KMS-11 (cell line): Measurements from ENCODE around the gene DLL1.

ENCODE experiments used
- H2AFZ ChIP-seq: fragments of 200-600 bp; sonication (generic); 2 replicates; pipeline ENCODE4 v1.6.1; 2016; ENCODE audit warnings: antibody characterized with exemption, mixed run types, low read depth
- H3K27ac ChIP-seq: fragments of 200-600 bp; sonication (generic); 2 replicates; pipeline ENCODE4 v1.6.1; 2016; ENCODE audit warnings: mild to moderate bottlenecking, mixed run types
- H3K27me3 ChIP-seq: fragments of 200-600 bp; sonication (generic); 2 replicates; pipeline ENCODE4 v1.6.1; 2017; ENCODE audit warnings: mild to moderate bottlenecking, low read depth, mixed run types, moderate library complexity; ENCODE audit not compliant: insufficient read depth
- H3K36me3 ChIP-seq: fragments of 200-600 bp; sonication (generic); 2 replicates; pipeline ENCODE4 v1.6.1; 2017; ENCODE audit warnings: mild to moderate bottlenecking, mixed run types; ENCODE audit not compliant: insufficient read depth
- H3K4me1 ChIP-seq: fragments of 200-600 bp; sonication (generic); 2 replicates; pipeline ENCODE4 v1.6.1; 2016; ENCODE audit warnings: mild to moderate bottlenecking, low read depth, mixed run types; ENCODE audit not compliant: poor library complexity, severe bottlenecking
- H3K4me2 ChIP-seq: fragments of 200-600 bp; sonication (generic); 2 replicates; pipeline ENCODE4 v1.7.0; 2016; ENCODE audit warnings: mild to moderate bottlenecking, mixed run types
- H3K4me3 ChIP-seq: fragments of 200-600 bp; sonication (generic); IDR thresholded peaks from 2 replicates; pipeline ENCODE4 v1.6.1; 2017; ENCODE audit warnings: low read depth, low read length, mixed read lengths; ENCODE audit not compliant: insufficient read depth
- H3K79me2 ChIP-seq: fragments of 200-600 bp; sonication (generic); 2 replicates; pipeline ENCODE4 v1.6.1; 2016; ENCODE audit warnings: low read depth, mixed run types; ENCODE audit not compliant: insufficient read depth
- H3K9ac ChIP-seq: fragments of 200-600 bp; sonication (generic); 2 replicates; pipeline ENCODE4 v1.6.1; 2016; ENCODE audit warnings: mild to moderate bottlenecking, mixed run types
- H4K20me1 ChIP-seq: fragments of 200-600 bp; sonication (generic); 2 replicates; pipeline ENCODE4 v1.6.1; 2016; ENCODE audit warnings: mild to moderate bottlenecking, mixed run types; ENCODE audit not compliant: insufficient read depth
- TF ChIP-seq, protein P1 (sequence below): fragments of 200-600 bp; sonication (generic); conservative IDR thresholded peaks from 2 replicates; pipeline ENCODE4 v1.6.1; 2017; ENCODE audit warnings: low read depth, mild to moderate bottlenecking, antibody characterized with exemption, low read length, moderate library complexity, mixed read lengths

DLL1 gene

DNA sequence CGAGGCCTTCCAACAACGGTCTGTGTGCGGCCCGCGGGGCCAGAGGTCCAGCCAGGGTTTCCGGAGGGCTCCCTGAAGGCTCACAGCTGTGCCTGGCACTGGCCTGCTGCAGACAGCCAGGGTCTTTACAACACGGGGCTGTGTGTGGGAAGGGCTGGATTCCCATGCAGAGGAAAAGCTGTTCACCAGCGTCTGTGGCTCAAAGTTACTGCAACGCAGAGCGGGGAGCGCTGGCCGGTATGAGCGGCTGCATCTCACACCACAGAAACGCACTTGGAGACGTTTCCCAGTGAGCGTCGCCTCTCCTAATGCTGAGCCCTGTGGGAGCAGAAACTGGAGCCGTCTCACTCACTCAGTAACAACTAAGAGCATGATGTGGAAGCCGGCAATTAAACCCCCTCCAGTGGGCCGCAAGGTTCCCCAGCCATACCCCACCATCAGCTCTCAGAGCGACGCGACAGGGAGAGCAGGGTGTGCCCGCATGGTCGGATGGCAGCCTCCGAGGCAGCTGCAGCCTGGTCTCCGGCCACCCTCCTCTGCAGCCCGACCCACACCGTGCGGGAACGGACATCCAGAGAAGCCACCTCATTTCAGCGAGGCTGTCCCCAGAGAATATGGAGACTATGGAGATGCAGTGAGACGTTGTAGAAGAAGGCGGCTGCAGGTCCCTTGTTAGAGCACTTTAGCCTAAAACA lies 42.6 kb downstream of the DLL1 start:
- H3K27ac ChIP-seq: no peak overlapping the region
- no peak overlapping the region for H3K4me3 ChIP-seq
- peaks cover 6% of the 10 kb centered on the region; the same call in 1 of the 2 replicates for H3K27me3 ChIP-seq
- no peaks in the 10 kb centered on the region for H3K79me2 ChIP-seq
- H3K9ac ChIP-seq: no peak overlapping the region
- H3K4me1 ChIP-seq: no peaks in the 10 kb centered on the region
- H3K36me3 ChIP-seq: no peaks in the 10 kb centered on the region
- TF ChIP-seq, protein P1, sequence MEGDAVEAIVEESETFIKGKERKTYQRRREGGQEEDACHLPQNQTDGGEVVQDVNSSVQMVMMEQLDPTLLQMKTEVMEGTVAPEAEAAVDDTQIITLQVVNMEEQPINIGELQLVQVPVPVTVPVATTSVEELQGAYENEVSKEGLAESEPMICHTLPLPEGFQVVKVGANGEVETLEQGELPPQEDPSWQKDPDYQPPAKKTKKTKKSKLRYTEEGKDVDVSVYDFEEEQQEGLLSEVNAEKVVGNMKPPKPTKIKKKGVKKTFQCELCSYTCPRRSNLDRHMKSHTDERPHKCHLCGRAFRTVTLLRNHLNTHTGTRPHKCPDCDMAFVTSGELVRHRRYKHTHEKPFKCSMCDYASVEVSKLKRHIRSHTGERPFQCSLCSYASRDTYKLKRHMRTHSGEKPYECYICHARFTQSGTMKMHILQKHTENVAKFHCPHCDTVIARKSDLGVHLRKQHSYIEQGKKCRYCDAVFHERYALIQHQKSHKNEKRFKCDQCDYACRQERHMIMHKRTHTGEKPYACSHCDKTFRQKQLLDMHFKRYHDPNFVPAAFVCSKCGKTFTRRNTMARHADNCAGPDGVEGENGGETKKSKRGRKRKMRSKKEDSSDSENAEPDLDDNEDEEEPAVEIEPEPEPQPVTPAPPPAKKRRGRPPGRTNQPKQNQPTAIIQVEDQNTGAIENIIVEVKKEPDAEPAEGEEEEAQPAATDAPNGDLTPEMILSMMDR: no peak
- no peaks in the 10 kb centered on the region for H4K20me1 ChIP-seq
- H3K4me2 ChIP-seq: no peak overlapping the region
- H2AFZ ChIP-seq: no peak overlapping the region

DNA sequence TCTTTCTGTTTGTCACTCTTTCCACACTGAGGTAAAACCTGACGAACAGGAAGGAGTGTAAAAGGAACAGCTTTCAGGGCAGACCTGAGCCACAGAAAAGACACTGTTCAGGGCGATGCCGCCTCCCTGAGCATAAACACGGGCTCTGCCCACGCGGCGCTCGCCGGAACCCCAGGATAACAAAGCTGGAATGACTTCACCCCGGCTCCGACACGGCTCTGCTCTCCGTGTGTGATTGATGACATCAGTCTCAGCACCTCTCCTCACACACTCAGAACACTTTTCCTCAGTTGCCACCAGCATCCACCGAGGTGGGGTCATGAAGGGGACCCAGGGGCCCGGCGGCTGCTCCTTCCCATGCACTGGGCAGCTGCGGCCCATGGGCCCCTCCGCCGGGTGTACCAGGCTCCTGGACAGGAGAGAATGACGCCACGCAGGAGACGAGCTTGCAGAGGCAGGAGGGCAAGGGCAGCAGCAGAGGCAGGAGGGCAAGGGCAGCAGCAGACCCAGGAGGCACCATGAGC lies 43.6 kb downstream of the DLL1 start:
- no peak overlapping the region for H3K27ac ChIP-seq
- no peaks in the 10 kb centered on the region for H3K4me1 ChIP-seq
- H4K20me1 ChIP-seq: no peaks in the 10 kb centered on the region
- no peak overlapping the region for H2AFZ ChIP-seq
- peaks cover 6% of the 10 kb centered on the region; the same call in 1 of the 2 replicates for H3K27me3 ChIP-seq
- TF ChIP-seq, protein P1: no peak
- H3K9ac ChIP-seq: no peak overlapping the region
- H3K36me3 ChIP-seq: no peaks in the 10 kb centered on the region
- H3K4me3 ChIP-seq: no peak overlapping the region
- no peaks in the 10 kb centered on the region for H3K79me2 ChIP-seq
- H3K4me2 ChIP-seq: no peak overlapping the region

DNA sequence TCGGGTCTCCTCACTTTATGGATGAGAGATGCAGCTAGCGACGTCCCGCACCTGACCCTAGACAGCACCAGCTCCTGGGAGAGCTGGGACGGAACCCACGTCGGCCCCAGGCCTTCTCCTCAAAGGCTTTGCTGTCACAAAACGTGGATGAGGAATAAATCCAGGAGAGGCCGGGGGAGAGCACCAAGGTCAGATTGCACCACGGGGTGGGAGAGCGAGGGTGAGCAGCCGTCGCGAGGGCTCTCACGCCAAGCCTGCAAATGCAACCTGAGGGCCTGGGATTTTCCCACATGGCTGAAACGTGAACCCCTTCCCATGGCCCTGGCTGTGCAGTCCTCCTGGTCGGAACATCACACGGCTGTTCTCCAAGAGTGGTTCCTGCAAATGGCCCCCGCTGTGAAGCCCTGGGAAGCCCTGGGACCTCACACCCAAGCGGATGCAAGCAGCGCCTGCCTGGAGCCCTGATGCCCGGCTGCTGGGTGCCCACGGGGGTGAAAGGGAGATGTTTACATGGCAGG lies 45.3 kb downstream of the DLL1 start:
- peaks cover 6% of the 10 kb centered on the region; the same call in 1 of the 2 replicates for H3K27me3 ChIP-seq
- no peak overlapping the region for H3K9ac ChIP-seq
- no peak overlapping the region for H3K27ac ChIP-seq
- no peak overlapping the region for H3K4me2 ChIP-seq
- TF ChIP-seq, protein P1: no peak
- H3K4me1 ChIP-seq: no peaks in the 10 kb centered on the region
- H3K79me2 ChIP-seq: no peaks in the 10 kb centered on the region
- no peak overlapping the region for H3K4me3 ChIP-seq
- no peak overlapping the region for H2AFZ ChIP-seq
- H3K36me3 ChIP-seq: no peaks in the 10 kb centered on the region
- H4K20me1 ChIP-seq: no peaks in the 10 kb centered on the region

DNA sequence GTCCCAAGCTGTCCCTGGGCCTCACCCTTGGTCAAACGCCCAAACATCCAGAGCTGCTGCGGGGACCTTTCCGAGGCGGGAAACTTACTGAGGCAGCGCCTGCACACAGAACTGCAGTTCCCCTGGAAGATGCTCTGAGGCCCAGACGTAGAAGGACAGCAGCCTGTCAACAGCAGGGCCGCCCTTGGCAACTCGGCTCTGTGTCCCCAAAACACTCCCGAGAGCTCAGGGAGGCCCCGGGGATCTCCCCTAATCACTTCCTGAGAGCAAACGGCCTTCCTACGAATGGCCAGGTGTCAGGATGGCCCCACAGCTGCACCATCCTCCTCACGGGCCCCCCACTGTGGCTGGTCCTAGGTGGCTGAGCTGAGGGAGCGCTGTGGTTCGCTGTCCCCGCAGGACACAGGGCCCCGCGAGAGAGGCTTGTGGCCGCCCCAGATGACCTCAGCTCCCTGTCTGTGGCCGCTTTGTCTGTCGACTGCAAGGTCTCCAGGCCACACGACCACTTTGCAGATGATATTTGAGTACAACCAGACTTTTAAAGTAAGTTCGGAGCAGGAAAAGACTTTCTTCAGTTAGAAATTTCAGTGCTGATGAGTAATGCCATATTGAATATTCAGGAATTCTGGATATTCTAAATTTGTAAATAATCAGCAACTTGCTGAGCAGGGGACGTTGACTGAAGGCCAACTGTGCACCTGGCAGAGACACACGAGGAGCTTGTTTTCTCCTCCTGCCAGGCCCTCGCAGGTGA lies 46.0 kb downstream of the DLL1 start:
- Histone ChIP-seq H3K4me1 (no peaks in the 10 kb centered on the region), H3K4me2 (no peak overlapping the region), H3K79me2 (no peaks in the 10 kb centered on the region), H3K27ac (no peak overlapping the region), H3K36me3 (no peaks in the 10 kb centered on the region), H3K9ac (no peak overlapping the region), H3K4me3 (no peak overlapping the region), H2AFZ (no peak overlapping the region), H4K20me1 (no peaks in the 10 kb centered on the region), H3K27me3 (peaks cover 6% of the 10 kb centered on the region; the same call in 1 of the 2 replicates)
- TF ChIP-seq, protein P1: no peak
